ENCODE results near the gene MT1B. TPM values are rescaled to one million over a fixed set of nuclear protein-coding genes. Genes with fewer than 3 reads are reported as not detected.

The MT1B gene
- total and polyA plus RNA-seq, 4 donors, result 1.2 to 1.5 TPM; not detected in 2

GRCh38 chr16:56634715-56635440, 16.8 kb upstream of the MT1B start:
- H3K4me1 ChIP-seq (ENCODE audit: control insufficient read depth in 4 of 4, insufficient read depth in 4 of 4, low read length in 3 of 4), result peaks cover 3 to 43% (median 14%) of the 10 kb centered on the region in 4 donors
- WGBS, result 71% methylated on average over 47 of the region's 47 CpGs

GRCh38 chr16:56635441-56635967, 16.2 kb upstream of the MT1B start:
- 65% methylated on average over 40 of the region's 40 CpGs for WGBS
- no peak overlapping the region for H3K27ac ChIP-seq (ENCODE audit: low read depth in 1 of 2, low read length in 2 of 2)
- H3K4me3 ChIP-seq (ENCODE audit: low read depth in 1 of 3, low read length in 3 of 3), result no peak overlapping the region
- H3K27me3 ChIP-seq (ENCODE audit: control insufficient read depth in 4 of 4, insufficient read depth in 4 of 4, low read length in 3 of 4), result no peaks in the 10 kb centered on the region
- H3K4me1 ChIP-seq (ENCODE audit: control insufficient read depth in 4 of 4, insufficient read depth in 4 of 4, low read length in 3 of 4), result peaks cover 0 to 39% (median 14%) of the 10 kb centered on the region in 4 donors
- no peaks in the 10 kb centered on the region for H3K9me3 ChIP-seq (ENCODE audit: control insufficient read depth in 4 of 4, low read length in 3 of 4)
- no peak for DNase-seq (ENCODE audit: low spot score)
- no peaks in the 10 kb centered on the region for H3K36me3 ChIP-seq (ENCODE audit: control insufficient read depth in 4 of 4, insufficient read depth in 3 of 4, low read depth in 1 of 4, low read length in 3 of 4)
- no peak overlapping the region for H3K9ac ChIP-seq (ENCODE audit: low read depth in 1 of 2, low read length in 2 of 2)
- TF ChIP-seq MAX (IDR thresholded peaks at IDR 0.05) (no peak), CTCF (IDR thresholded peaks at IDR 0.05; ENCODE audit: low read depth, low read length, missing input control) (no peak), GABPA (IDR thresholded peaks at IDR 0.05 in 1 of 2, conservative IDR thresholded peaks at IDR 0.05 in 1 of 2) (no peak), ATF3 (IDR thresholded peaks at IDR 0.05) (no peak), EGR1 (IDR thresholded peaks at IDR 0.05; ENCODE audit: low read depth in 2 of 2) (no peak), FOXA2 (IDR thresholded peaks at IDR 0.05) (no peak), JUND (IDR thresholded peaks at IDR 0.05) (no peak), YY1 (IDR thresholded peaks at IDR 0.05) (no peak), TAF1 (conservative IDR thresholded peaks at IDR 0.05) (no peak), FOXA1 (IDR thresholded peaks at IDR 0.05) (no peak), RXRA (IDR thresholded peaks at IDR 0.05) (no peak), NR2F2 (IDR thresholded peaks at IDR 0.05) (no peak), ZBTB33 (IDR thresholded peaks at IDR 0.05) (no peak), RAD21 (IDR thresholded peaks at IDR 0.05) (no peak), HNF4G (IDR thresholded peaks at IDR 0.05) (no peak), HNF4A (conservative IDR thresholded peaks at IDR 0.05) (no peak), SP1 (IDR thresholded peaks at IDR 0.05) (no peak)

More at GRCh38 chr16:56634715-56635440, 16.8 kb upstream of the MT1B start:
- Histone ChIP-seq H3K9me3 (ENCODE audit: control insufficient read depth in 4 of 4, low read length in 3 of 4) (no peaks in the 10 kb centered on the region), H3K27me3 (ENCODE audit: control insufficient read depth in 4 of 4, insufficient read depth in 4 of 4, low read length in 3 of 4) (no peaks in the 10 kb centered on the region), H3K4me3 (ENCODE audit: low read depth in 1 of 3, low read length in 3 of 3) (peak overlapping the region in 1 of 3 donors; percentile 93), H3K9ac (ENCODE audit: low read depth in 1 of 2, low read length in 2 of 2) (no peak overlapping the region), H3K36me3 (ENCODE audit: control insufficient read depth in 4 of 4, insufficient read depth in 3 of 4, low read depth in 1 of 4, low read length in 3 of 4) (no peaks in the 10 kb centered on the region), H3K27ac (ENCODE audit: low read depth in 1 of 2, low read length in 2 of 2) (no peak overlapping the region)
- TF ChIP-seq REST (IDR thresholded peaks at IDR 0.05) (no peak), HNF4A (conservative IDR thresholded peaks at IDR 0.05) (no peak), MAX (IDR thresholded peaks at IDR 0.05) (no peak), FOXA2 (IDR thresholded peaks at IDR 0.05) (no peak), RAD21 (IDR thresholded peaks at IDR 0.05) (no peak), FOXA1 (IDR thresholded peaks at IDR 0.05) (no peak)
- no peak for DNase-seq (ENCODE audit: low spot score)

Measured in liver (tissue), 9 donors.